RPMI7951 (cell line): ENCODE data around the gene SLC24A4. TPM values are rescaled to one million over a fixed set of nuclear protein-coding genes. Genes with fewer than 3 reads are reported as not detected.

ENCODE experiments used
- DNase-seq: peaks from one replicate; pipeline ENCODE4 v3.0.0-alpha.2; 2012; ENCODE audit warnings: low read depth
- total RNA-seq: library from RNA; depleted of rRNA; stranded (reverse); fragments of >200 nt; shearing (Covaris generic); gene quantifications from 2 replicates; pipeline ENCODE4 v1.2.3, GENCODE V29; 2014

Gene SLC24A4
- total RNA-seq, 1 experiment from 2014 or later, result not detected

- no peak for DNase-seq
Measured at GRCh38 chr14:92404018-92404417, 81.1 kb downstream of the SLC24A4 start.

DNA sequence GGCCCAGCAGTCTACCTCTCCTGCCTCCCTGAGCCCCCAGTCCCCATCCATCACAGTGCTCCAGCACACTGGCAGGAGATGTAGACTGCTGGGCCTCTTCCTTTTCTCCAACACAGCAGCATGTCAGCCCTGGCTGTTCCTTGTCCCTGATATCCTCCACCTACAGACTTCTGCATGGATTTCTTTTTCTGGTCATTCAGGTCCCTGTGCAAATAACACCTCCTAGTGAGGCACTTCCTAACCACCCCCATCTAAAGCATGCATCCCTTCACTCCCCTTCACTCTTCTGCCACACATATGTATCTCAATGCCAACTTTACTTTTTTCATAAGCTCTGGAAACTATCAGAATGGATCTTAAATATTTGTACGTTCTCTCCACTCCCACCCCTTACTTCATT lies 81.5 kb downstream of the SLC24A4 start:
- no peak for DNase-seq

GRCh38 chr14:92404938-92405337 lies 82.0 kb downstream of the SLC24A4 start:
- no peak for DNase-seq

DNA sequence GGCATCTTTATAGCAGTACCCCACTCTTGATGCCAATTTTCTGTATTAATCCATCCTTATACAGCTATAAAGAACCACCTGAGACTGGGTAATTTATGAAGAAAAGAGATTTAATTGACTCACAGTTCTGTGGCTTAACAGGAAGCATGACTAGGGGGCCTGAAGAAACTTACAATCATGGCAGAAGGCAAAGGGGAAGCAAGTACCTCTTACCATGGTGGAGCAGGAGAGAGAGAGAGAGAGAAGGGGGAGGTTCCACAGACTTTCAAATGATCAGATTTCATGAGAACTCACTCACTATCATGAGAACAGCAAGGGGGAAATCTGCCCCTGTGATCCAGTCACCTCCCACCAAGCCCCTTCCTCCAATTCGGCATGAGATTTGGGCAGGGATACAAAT lies 84.4 kb downstream of the SLC24A4 start:
- no peak for DNase-seq

GRCh38 chr14:92409043-92409442 lies 86.1 kb downstream of the SLC24A4 start:
- peak; percentile 30 for DNase-seq

DNA sequence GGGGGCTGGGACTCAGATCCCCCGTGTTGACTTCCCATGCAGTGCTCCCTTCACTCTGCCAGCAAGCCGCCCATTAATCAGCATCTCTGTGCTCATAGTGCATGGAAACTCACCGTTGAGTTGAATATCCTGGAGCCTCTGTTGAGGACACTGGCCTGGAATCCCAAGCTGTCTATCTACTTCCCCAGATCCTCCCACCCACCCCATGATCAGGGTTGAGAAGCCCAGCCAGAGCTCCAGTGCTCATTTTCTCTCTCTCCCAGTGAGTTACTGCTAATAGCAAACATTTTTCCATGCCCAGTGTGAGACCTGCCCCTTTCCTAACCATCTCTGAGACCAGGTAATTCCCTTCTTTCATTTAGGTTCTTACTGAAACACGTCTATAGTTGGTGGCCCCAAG lies 88.2 kb downstream of the SLC24A4 start:
- no peak for DNase-seq

GRCh38 chr14:92411941-92412340 lies 89.0 kb downstream of the SLC24A4 start:
- DNase-seq, result no peak

- DNase-seq, result no peak
Measured at GRCh38 chr14:92412912-92413311, 89.9 kb downstream of the SLC24A4 start.

- DNase-seq, result no peak
Measured at GRCh38 chr14:92413379-92413778, 90.4 kb downstream of the SLC24A4 start.

DNA sequence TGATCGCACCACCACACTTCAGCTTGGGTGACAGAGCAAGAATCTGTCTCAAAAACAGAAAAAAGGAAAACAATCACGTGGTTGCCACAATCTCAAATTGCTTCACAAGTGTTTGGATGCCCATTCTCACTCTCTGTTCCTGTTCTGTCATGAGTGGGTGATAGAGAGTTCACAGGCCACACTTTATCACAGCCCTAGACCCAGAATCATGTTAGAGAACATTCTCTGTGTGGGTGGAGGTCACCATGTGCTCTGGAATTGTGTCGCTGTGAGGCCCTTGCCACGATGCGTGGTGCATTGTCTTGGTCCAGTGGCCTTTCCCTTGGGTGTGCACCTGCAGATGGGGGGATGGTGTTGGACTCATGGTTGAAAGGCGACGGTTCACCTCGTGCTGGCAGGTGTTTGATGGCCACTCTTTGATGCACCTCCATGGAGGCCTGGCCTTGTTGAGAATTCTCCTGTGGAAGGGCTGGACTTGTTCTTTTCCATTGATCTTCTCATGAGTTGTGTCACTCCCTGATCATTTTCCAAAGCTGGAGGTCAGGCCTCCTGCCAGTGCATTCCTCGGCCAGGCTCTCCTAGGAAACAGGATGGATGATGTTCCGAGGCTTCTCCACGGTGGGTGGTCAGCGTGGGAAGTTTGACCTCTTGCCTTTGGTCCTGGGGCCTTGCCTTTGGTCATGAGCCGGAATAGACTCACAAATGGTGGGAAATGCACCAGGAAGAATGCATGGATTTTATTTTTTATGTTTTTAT lies 91.9 kb downstream of the SLC24A4 start:
- no peak for DNase-seq

DNA sequence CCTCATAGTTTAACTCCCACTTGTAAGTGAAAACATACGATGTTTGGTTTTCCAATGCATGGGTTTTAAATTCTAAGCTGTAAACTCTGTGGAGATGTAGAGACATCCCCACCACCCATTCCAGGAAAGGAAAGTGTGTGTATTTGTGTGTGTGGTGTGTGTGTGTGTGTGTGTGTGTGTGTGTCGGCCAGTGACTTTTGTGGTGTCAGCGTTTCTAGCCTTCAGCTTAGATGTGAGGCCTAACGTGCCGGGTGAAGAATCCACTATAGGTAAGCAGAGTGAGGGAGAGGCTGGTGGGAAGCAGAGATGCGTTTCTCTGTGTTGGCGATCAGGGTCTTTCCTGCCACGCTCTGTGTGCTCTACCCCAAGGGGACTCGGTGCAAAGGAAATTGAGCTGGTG lies 93.0 kb downstream of the SLC24A4 start:
- no peak for DNase-seq

DNA sequence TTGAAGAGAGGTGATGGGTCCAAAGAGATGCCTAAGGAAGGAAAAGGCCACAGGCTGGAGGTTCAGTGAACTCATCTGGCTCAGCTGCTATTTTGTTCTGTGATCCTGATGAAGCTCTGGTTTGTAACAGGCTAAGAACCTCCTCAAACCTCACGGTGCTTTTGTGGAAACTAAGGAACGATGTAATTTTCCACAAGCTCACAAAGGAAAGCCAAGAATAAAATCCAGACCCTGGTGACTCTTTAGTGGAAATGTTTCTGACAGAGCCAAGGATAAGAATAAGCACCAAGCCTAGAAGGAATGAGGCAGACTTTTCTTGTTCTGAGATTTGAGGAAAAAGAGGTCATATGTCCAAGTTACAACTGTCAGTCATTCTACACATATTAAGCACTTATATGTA lies 93.6 kb downstream of the SLC24A4 start:
- no peak for DNase-seq

DNA sequence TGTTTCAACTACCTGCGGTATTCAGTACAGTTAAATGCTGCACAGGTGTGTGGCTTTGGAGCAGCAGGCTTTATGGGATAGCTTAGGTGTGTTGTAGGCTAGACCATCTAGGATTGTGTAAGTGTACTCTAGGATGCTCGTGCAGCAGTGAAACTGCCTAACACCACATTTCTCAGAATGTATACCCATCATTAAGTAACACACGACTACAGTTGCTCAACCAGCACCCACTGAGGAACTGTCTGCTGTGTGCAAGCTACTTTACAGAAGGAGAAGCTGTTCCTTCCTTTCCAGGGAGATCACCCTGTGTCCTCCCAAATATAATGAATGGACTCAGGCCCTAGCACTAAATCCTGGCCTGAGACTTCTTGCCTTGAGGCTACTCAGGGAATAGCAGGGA lies 94.8 kb downstream of the SLC24A4 start:
- no peak for DNase-seq

DNA sequence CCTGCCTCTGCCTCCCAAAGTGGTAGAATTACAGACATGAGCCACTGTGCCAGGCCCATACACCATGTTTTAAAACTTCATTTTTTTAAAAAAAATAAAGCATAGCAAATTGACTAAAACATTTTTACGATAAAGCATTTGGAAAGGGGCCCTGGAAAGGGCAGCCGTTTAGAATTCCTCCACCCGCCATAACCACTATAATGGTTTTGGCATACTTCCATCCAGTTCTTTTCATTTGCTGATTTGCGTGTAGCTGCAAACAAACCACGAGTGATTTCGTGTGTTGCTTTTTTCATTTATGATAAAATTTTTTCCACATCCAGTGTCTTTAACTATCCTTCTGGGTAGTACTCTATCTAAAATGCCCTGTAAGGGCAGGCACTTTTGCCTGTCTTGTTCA lies 98.8 kb downstream of the SLC24A4 start:
- peak; percentile 42 for DNase-seq

DNA sequence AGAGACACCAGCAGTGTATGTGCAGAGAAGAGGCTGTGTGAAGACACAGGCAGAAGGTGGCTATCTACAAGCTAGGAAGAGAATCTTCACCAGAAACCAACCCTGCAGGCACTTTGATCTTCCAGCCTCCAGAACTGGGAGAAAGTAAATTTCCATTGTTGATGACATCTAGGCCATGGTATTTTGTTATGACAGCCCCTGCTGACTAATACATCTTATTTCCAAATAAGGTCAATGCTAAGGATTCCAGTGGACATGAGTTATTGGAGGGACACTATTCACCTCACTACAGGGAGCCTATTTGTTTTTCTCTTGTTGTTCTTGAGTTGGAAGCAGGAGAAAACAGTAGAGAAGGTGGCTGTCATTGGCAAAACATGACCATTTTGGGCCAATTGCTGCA lies 102.1 kb downstream of the SLC24A4 start:
- DNase-seq, result peak; percentile 66

DNA sequence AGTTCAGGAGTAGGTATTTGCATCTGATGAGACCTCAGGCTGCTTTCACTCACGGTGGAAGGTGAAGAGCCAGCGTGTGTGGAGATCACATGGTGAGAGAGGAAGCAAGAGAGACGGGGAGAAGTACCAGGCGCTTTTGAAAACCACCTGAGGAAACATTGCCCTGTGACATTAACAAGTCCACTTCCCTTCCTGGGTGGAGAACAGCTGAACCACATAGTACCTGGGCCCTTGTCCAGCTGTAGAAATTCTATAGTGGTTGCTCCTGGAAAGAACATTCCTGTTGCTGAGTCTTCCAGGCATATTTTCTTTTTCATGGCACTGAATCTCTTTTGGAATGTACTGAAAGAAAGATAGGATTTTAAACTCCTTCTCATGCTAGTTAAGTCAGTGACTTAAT lies 103.3 kb downstream of the SLC24A4 start:
- peak; percentile 34 for DNase-seq

DNA sequence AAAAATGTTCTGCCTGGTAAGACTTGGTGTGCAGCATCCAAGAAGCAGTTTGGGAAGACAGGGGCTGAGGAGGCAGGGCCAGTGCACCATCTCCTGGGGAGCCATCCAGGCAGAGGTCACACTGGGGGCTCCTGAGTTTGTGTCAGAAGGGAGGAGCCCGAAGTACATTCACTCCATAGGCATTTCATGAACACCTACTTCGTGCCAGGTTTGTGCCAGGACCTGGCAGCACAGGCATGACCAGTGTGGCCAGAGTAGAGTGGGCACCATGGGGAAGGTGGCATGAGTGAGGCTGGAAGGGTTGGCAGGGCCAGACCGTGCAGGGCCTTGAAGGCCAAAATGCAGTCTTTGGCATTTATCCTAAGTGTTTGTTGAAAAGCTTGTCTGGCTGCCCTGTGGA lies 104.1 kb downstream of the SLC24A4 start:
- DNase-seq, result no peak

GRCh38 chr14:92430686-92431085 lies 107.7 kb downstream of the SLC24A4 start:
- no peak for DNase-seq

DNA sequence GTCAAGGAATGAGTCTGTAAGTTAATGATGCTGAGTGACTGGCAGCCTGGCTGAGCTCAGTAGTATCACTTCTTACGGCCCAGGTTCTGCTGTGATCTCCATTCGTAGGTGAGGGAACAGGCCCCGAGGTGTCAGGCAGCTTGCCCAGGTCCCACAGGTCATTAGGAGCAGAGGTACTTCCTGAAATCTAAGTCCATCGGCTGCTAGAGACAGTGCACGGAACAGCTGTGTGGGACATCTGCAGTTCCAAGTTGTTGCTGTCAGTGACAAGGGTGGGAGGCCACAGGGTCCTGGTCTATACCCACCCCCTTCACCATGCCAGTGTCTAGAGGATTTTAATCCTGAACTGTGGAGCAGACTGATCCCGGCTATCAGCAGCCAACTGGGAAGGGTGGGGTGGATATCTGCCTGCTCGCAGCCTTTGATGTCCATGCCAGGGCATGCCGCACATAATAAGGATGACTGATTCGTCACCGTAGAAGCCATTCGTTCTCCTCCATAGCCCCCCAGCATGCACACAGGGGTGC lies 108.3 kb downstream of the SLC24A4 start:
- DNase-seq, result no peak

DNA sequence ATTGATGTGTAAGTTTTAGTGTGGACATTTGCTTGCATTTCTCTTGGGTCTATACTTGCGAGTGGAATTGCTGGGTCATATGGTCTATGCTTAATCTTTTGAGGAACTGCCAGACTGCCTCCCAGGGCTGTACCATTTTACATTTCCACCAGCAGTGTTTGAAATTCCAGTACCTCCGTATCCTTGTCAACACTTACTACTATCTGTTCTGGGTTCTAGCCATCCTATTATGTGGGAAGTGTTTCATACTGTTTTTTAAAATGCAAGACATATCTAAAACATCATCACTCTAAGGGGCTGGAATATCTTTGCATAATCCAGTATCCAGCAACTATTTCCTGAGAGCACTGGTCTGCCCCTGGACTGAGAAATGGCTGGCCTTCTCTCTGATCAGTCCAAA lies 110.4 kb downstream of the SLC24A4 start:
- DNase-seq, result no peak

GRCh38 chr14:92435154-92435553 lies 112.2 kb downstream of the SLC24A4 start:
- DNase-seq, result no peak

DNA sequence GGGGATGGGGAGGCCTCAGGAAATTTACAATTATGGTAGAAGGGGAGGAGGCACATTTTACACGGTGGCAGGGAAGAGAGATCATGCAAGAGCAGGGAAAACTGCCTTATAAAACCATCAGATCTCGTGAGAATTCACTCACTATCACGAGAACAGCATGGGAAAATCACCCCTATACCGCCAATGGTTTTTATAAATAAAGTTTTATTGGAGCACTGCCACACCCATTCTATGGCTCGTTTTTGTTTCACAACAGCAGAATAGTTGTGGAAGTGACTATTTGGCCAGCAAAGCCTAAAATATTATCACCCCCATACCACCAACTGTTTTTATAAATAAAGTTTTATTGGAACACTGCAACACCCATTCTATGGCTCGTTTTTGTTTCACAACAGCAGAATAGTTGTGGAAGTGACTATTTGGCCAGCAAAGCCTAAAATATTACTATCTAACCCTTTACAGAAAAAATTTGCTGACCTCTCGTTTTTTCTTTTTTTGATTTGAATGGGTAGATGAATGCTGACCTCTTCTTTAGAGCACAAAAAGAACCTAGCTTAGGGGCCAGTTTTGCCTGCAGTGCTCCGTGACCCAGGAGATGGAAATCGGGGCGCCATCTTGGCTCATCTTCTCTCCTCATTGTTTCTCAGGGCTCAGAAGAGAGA lies 113.3 kb downstream of the SLC24A4 start:
- no peak for DNase-seq

- no peak for DNase-seq
Measured at GRCh38 chr14:92437309-92437708, 114.3 kb downstream of the SLC24A4 start.
